Measurements from ENCODE around the gene PACRG. TPM values are rescaled to one million over a fixed set of nuclear protein-coding genes. Genes with fewer than 3 reads are reported as not detected.

The PACRG gene
- total RNA-seq, 1 experiment from 2014 or later: not detected

DNA sequence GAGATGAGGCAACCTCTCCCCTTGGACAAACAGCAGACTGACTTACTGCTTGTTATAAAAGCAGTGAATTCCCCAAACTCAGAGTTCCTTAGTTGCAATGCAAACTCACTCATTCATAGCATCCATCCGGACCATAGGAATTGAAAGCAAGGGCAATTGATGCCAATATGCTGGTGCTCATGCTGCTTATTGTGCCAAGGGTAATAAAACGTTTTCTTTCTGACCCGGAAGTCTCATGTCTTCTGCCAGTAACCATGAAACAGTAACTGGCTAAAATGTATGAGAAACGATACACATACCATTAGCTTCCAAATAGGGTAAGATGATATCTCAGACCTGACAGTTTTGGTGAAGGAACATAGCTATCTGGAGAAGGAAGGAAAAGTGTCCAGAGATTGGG is 18.3 kb upstream of the PACRG start:
- no peak for DNase-seq (ENCODE audit: low read depth)

DNA sequence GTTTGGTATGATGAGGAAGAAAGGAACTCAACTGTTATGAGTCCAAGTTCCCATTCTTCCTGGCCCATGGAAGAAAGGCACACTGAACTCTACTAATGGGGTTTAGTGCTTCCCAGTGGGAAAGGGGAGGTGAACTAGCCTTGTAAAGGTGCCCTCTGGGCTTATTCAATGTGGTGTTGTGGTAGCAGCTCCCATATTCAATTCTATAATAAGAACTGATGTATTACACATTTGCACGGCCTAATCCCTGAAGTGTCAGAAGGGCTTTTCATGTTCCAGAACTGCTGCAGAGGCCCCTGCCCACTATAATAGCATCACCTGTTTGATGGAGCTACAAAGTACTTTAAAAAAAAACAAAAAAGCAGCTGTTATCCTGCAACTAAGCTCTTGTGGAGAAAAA is 17.4 kb upstream of the PACRG start:
- no peak for DNase-seq (ENCODE audit: low read depth)

DNA sequence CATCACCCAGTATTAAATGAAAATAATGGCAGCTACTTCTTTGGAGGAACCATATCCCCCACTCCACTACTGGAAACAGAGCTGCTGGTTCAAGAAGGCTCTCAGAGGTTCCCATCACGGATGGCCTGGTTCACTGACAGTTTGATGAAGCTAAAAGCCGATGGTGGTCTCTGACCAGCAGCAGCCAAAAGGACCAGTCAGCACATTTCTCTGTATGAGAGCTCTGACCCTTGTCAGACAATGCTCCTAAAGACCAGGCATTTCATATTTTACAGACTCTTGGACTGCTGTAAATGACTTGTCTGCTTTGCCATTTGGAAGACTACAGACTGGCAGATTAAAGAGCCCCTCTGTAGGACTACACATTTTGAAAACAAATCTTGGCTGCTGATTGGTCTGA is 16.8 kb upstream of the PACRG start:
- no peak for DNase-seq (ENCODE audit: low read depth)

DNA sequence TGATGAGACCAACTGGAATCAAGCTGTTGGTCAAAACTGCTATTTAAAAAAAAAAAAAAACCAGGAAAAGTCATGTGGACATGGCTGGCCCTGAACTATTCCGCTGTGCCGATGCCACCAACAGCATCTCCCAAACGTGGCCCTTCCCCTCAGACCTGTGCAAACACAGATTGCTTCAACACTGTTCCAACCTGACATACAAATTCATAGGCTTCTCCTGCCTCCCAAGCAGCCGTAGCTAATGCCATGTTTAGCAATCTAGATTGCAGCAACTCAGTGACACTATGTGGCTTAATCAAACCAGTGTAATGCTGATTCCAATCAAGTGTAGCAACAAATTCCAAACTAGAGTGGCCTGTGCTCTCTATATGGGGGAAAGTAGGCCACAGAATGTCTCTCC is 16.4 kb upstream of the PACRG start:
- no peak for DNase-seq (ENCODE audit: low read depth)

DNA sequence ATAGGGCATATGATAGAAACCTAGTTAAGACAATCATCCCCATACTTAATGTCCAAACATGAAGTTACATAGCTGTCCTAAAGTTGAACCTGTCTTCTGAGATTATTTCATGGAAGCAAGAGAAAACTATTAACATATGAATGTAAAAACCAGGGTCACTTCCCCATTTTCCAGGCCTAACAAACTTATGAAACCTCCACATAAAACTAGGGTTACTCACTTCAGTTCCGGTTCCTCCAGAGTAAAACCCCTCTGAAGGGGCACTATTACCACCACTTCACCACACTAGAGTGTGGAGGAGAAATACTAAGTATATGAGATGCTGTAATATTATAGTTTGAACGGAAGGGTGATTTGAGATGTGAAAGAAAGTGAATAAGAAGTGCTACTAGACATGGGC is 15.1 kb upstream of the PACRG start:
- no peak for DNase-seq (ENCODE audit: low read depth)

DNA sequence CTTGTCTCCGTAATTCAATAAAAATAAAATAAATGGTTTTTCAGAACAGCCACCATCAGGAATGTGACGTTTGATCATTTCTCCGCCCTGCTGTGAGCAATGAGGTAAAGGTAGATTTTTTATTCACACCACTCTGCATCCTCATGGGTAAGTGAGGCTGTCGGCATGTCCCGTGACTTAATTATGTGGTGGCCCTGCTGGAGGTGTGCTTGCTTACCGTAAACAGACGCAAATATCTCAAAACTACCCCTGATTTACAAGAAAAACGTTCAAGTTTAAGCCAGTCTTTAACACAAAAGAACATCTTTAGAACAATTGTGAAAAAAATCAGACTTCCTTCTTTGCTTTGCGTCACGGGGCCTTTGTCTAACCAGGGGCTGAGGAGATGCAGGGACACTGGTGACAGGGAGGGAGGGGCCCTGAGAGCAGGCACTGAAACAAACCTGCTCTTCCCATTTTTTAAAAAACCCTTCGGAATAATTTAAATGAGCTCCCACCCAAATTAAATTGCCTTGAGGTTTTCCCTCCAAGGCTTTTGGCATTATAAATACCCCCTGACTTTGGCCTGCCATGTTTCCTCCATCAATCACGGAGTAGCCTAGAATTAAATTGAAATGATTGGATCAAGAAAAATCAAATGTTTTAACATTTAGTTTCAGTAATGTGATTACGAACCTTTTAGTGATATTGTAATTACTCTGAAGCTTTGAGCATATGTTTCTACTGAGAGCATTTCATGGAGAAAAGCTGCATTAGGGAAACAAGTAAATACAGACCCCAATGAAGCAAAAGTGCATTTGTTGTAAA is 13.6 kb upstream of the PACRG start:
- no peak for DNase-seq (ENCODE audit: low read depth)

DNA sequence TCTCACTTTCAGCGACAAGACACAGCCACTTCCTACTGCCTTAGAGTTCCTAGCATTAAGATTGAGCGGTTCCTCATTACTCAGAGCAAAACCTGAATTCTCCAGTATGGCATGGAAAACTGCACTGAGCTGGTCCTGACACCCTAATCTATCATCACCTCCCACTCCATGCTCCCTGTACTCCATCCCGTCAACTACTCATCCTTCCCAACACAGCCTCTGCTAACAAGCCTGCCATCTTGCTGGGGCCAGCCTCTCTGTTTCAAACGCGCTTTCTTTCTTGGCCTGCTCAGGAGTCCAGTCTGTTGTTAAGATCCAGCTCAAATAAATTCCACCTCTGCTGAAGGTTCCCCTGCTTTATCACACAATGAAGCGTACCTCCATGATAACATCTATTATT is 12.2 kb upstream of the PACRG start:
- no peak for DNase-seq (ENCODE audit: low read depth)

DNA sequence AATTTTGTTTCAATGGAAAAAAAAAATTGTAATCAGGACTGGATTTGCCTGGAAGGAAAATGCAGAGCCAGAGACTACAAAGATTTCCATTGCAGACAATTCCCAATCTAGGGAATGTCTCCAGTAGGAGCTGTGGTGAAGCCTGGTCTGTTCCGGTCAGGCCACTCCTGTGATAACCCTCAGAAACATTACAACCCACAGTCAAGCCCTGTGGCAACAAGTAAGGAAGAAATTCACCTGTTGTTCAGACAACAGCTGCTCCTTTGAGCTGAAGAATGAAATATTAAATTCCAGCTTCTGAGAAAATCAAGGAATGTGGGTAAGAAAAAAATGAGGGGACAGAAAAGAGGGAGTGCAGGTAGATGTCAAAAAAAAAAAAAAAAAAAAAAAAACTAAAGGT is 8.2 kb upstream of the PACRG start:
- DNase-seq (ENCODE audit: low read depth): no peak

DNA sequence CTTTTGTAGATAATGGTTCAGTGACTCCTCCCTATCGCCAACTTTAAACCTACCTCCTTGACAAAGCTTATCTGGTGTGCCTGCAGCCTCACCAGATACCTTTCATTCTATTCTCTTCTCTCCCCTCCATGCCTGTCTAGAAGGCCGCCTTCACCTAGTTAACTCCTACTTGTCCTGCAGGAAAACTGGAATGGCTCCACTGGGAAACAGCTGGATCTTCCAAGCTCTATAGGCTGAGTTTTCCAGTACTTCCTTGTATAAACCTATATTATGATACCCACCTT is 6.4 kb upstream of the PACRG start:
- no peak for DNase-seq (ENCODE audit: low read depth)

DNA sequence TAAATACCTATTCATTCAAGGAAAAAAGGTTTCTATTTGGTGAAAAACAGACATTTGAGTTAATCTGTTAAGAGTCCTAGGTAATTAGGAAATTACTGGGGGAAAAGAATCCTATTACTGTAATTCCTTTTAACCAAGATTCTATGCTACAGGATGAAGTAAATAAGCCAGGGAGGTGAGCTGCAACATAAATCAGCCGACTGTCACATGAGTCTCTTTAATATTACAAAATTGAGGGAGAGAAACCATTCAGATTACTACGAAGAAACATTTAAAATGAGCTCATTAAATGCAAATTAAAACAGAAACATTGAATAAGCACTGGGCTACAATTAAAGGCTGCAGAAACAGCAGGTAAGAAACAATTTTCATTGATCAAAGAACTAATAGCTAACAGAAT is 5.5 kb upstream of the PACRG start:
- DNase-seq (ENCODE audit: low read depth): no peak

DNA sequence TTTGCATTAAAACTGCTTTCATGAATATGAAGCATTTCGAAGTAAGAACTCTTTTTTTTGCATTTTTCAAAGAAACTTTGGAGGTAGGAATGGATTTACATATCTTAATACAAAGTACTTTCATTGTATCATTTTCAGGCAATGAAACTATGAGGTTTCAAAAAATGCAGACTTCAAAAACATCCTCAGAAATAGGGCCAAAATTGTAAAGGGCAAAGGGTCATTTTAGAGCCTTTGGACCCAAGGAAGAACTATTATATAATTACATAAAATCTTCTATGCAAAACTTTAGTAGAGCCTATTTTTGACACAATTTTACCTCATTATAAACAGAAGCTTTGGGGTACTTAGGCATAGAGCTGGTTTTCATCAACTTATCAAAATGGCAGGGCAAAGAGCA is 5.1 kb upstream of the PACRG start:
- no peak for DNase-seq (ENCODE audit: low read depth)

DNA sequence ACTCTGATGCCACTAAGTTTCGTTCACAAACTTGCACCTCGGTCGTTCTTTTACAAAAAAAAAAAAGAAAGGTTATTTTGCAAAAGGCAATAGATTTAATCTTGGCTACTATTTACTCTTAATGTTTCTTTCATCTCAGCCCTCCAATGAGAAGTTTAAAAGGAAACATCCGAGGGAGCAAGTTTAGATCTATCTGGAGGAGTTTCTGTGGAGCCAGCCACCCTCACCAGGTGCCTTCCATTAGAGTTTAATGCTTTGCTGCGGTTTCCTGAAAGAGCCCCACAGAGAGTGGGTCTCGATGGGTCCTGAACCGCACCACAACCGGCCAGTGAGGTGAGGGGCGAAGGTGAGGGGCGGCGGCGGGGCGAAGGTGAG is 840 bp upstream of the PACRG start:
- DNase-seq (ENCODE audit: low read depth): no peak

DNA sequence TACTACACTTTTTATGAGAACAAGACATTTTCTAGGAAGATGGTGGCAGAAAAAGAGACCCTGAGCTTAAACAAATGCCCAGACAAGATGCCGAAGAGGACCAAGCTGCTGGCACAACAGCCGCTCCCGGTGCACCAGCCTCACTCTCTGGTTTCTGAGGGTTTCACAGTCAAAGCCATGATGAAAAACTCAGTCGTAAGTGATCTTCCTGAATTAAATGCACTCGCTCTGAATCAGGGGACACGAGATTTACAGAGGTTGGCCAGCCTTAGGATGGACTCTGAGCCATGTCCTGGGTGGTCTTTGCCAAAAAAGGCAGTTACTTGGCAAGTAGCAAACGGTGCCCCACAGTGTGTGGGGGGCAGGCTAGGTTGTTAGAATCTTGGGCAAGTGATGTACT is 423 bp downstream of the PACRG start:
- no peak for DNase-seq (ENCODE audit: low read depth)

DNA sequence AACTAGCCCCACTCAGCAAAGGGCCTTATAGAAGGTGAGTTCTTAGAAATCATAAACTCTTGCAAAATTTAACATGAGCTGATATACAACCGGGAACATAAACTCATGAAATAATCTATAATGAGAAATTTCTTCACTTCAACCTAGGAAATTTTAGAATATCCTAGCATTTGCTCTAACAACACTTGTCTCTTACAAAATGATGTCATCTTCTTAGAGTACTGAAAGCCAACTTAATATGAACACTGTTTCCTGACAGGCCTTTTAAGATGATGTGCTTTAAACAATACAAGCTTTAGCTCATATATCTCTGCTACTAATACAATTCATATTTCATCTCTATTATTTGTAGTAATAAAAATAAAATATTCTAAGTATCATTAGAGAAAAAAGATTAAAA is 932 bp downstream of the PACRG start:
- DNase-seq (ENCODE audit: low read depth): no peak

DNA sequence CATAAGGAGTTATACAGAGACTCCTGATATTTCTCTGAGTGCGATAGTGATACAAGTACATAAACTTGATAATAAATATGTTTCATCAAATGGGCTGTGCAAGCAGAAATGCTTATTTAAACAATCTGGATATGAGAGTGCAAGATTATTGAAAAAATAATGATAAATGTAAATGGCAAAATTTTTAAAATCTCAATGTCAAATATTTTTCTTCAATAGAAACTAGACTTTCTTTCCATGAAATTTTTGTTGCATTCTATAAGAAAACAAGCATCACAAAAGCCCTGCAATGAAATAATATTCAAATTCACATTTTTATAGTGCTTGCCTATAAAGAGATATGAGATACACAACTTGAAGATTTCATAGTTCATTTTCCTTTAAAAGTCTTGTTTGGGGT is 2.7 kb downstream of the PACRG start:
- no peak for DNase-seq (ENCODE audit: low read depth)

DNA sequence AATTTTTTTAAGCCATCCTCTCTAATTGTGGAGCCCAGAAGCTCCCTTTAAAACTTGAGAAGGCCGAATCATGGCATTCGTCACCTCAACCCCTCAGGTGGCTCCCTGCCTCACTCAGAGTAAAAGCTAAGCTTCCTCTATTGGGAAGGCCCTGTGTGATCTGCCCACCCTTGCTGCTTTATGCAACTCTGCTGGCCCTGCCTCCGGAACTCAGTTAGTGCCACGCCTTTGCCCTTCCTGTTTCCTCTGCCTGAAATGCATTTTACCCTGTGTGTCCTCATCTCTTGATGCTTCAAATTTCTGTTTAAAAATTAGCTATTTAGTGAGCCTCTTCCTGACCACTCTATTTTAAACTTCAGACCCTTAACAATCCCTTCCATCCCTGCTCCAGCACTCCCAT is 5.7 kb downstream of the PACRG start:
- DNase-seq (ENCODE audit: low read depth): no peak

DNA sequence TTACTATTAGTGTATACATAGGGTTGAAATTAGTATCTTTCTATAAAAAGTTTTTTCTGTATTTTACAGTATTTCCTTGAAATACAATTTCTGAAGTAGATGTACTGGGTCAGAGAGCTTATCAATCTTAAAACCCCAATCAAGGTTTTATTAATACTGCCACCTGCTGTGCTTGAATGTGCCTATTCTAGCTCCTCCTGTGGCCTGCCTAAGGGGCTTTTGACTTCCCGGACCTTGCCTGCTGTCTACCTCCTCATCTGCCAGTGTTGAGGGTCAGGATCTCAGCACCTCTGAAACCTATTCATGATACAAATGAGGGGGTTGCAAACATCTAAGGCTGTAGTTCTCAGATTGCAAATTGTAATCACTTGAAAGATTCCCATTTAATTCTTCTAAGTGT is 9.2 kb downstream of the PACRG start:
- no peak for DNase-seq (ENCODE audit: low read depth)

DNA sequence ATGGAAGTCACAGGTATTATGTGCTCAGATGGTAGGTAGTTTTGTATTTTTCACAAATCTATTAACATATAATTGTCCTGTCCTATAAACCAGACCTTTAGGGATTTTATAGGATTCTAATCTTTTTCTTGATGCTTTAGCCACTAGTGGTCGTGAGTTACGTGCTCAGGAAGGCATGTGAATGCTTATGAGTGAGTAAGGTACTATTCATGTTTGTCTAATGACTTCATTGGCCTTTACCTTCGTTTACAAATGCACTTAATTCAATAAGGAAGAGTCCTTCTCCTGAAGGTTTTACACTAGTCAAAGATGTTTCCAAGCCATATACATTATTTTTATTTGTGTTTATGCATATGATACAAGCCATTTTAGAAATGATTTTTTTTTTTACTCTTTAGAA is 23.0 kb downstream of the PACRG start:
- DNase-seq (ENCODE audit: low read depth): peak; percentile 56

DNA sequence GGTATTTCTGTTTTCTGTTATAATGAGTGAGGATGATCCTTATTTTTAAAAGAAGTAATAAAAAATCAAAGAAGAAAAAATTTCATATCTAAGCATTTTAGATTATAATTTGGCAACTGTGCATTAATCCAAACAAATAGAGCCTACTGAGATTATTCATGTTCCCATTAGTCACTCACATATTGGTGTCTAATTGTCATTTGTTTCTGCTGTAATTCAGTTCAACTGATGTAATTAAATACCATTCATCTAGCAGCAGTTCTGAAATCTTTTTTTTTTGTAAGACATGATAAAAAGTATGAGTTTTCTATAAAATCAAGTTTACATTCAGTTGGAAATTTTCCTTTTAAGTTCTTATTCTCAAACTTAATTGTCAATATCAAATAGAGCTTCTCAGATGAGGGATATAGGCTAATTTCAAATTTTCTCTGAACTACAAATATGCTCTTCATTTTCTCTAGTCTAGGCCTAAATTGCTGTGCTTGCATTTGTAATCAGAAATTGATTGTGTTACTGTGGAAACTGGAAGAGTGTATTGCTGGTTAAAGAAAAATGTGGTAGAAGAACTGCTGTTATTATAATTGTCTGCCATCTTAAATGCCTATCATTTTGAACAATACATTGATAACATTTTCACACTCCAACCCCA is 23.6 kb downstream of the PACRG start:
- no peak for DNase-seq (ENCODE audit: low read depth)

DNA sequence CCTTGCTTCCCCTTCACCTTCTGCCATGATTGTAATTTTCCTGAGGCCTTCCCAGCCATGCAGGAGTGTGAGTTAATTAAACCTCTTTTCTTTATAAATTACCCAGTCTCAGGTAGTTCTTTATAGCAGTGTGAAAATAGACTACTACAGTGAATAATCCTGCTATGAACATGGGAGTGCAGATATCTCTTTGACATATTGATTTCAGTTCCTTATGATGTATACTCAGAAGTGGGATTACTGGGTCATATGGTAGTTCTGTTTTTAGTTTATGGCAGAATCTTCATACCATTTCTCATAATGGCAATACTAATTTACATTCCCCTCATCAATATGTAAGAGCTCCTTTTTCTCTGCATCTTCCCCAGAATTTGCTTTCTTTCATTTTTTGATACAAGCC is 26.0 kb downstream of the PACRG start:
- DNase-seq (ENCODE audit: low read depth): no peak

DNA sequence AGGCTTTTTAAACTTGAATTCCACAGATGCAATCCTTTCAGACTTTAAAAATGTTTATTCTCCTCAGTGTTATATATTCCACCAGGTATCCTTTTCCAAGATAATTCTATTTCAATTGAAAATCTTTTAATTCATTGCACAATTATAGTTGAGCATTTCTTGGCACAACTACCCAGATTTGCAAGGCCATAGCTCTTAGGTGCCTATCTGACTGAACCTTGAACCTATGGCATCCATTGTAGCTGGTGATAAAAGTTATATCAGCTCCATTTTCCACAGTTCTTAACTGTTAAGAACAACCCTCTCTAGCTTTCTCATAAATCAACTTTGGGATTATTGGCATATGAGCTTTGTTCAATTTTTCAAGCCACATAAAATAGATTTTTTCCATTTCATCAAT is 42.4 kb downstream of the PACRG start:
- DNase-seq (ENCODE audit: low read depth): no peak

DNA sequence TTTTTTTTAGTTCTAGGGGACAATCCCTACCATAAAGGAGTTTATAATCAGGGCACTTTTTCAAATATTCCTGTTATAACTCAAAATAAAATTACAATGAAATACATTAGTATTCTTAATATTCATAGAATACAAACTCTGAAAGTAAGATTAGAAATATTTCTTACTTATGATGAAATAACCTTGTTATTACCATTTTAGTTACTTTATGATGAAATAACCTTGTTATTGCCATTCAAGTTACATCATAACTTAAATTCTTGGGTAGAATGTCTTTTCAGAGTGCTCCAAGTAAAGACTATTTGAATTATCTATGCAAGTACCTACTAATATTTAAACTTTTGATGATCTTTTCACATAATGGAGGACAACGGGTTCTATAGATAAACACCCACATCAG is 43.2 kb downstream of the PACRG start:
- no peak for DNase-seq (ENCODE audit: low read depth)

DNA sequence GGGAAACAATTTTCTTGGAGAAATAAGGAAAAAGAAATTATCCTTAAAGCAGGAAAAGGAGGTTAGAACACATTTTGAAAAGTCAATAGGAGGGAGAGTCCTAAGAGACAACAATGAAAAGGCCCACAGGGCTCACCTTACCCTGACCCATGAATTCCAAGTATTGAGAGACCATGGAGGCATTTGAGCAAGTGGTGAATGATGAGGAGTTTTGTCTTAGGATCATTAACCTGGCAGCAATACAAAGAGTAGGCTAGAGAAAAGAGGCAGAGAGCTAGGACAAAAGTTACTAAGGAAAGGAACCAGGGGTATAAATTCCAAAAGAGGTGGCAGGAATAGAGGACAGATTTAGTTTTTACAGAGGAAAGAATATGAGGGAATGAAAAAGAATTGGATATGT is 44.7 kb downstream of the PACRG start:
- no peak for DNase-seq (ENCODE audit: low read depth)

DNA sequence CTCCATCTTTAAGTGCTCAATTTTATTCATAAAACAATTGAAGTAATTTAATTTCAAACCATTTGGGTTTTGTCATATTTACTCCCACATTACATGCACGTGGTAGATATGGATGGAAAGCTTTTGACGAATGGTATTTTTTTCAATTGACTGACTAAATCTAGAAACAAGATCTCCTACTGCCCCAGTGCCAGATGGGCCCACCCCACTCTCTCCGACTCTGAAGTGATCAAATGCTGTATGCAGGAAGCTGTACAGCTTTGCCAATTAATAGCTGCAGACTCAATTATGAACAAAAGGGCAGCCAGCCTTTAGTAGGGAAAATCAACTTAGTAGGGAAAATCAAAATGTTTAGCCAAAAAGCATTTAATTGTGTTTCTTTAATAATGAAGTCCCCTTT is 46.2 kb downstream of the PACRG start:
- no peak for DNase-seq (ENCODE audit: low read depth)
